Ectodermal cell (in vitro differentiated cells): ENCODE data around the gene EPN2.

ENCODE experiments used
- H3K27ac ChIP-seq: 2 replicates; pipeline ENCODE4 v1.7.0; 2013; ENCODE audit warnings: mild to moderate bottlenecking, low read depth, low read length; ENCODE audit not compliant: insufficient read depth, poor library complexity, severe bottlenecking
- H3K27me3 ChIP-seq: 2 replicates; pipeline ENCODE4 v1.7.0; 2013; ENCODE audit warnings: mild to moderate bottlenecking, low read length; ENCODE audit not compliant: insufficient read depth, control insufficient read depth, poor library complexity, severe bottlenecking
- H3K36me3 ChIP-seq: one replicate; pipeline ENCODE4 v1.7.0; 2013; ENCODE audit warnings: low read length; ENCODE audit not compliant: control insufficient read depth, insufficient read depth
- H3K4me1 ChIP-seq: one replicate; pipeline ENCODE4 v1.7.0; 2013; ENCODE audit warnings: low read length; ENCODE audit not compliant: control insufficient read depth, insufficient read depth
- H3K4me3 ChIP-seq: 2 replicates; pipeline ENCODE4 v1.7.0; 2013; ENCODE audit warnings: low read depth, low read length, control low read depth; ENCODE audit not compliant: insufficient read depth
- H3K9me3 ChIP-seq: 2 replicates; pipeline ENCODE4 v1.7.0; 2013; ENCODE audit warnings: mild to moderate bottlenecking, low read length, moderate library complexity; ENCODE audit not compliant: control insufficient read depth
- WGBS, 2 experiments: methylation state at CpG; one replicate each; pipeline ENCODE4 v1.1.7; 2013; ENCODE audit warnings: missing lambda C conversion rate in 2 of 2; 5-methylcytosine and 5-hydroxymethylcytosine counted together

The EPN2 gene

GRCh38 chr17:19242926-19243325 is 5.8 kb downstream of the EPN2 start:
- no peak overlapping the region for H3K4me3 ChIP-seq
- H3K36me3 ChIP-seq: no peaks in the 10 kb centered on the region
- WGBS, 2 experiments: 93 to 95% methylated on average over 7 of the region's 7 CpGs
- H3K4me1 ChIP-seq: peaks cover 11% of the 10 kb centered on the region
- H3K9me3 ChIP-seq: no peaks in the 10 kb centered on the region
- no peak overlapping the region for H3K27ac ChIP-seq
- no peaks in the 10 kb centered on the region for H3K27me3 ChIP-seq

GRCh38 chr17:19243838-19244237 is 6.7 kb downstream of the EPN2 start:
- 100% methylated on average over 1 of the region's 1 CpG for WGBS, 2 experiments
- H3K4me3 ChIP-seq: no peak overlapping the region
- no peaks in the 10 kb centered on the region for H3K36me3 ChIP-seq

GRCh38 chr17:19244357-19244756 is 7.2 kb downstream of the EPN2 start:
- Histone ChIP-seq H3K9me3 (no peaks in the 10 kb centered on the region), H3K4me3 (no peak overlapping the region), H3K27me3 (no peaks in the 10 kb centered on the region), H3K27ac (no peak overlapping the region), H3K4me1 (peaks cover 22% of the 10 kb centered on the region), H3K36me3 (no peaks in the 10 kb centered on the region)
- WGBS, 2 experiments: 95% methylated on average over 8 of the region's 8 CpGs

More at GRCh38 chr17:19243838-19244237, 6.7 kb downstream of the EPN2 start:
- Histone ChIP-seq H3K9me3 (no peaks in the 10 kb centered on the region), H3K4me1 (peaks cover 19% of the 10 kb centered on the region), H3K27me3 (no peaks in the 10 kb centered on the region), H3K27ac (no peak overlapping the region)

- Histone ChIP-seq H3K36me3 (no peaks in the 10 kb centered on the region), H3K4me3 (no peak overlapping the region), H3K4me1 (peaks cover 22% of the 10 kb centered on the region), H3K27ac (no peak overlapping the region), H3K9me3 (no peaks in the 10 kb centered on the region), H3K27me3 (no peaks in the 10 kb centered on the region)
- 89 to 93% methylated on average over 3 of the region's 3 CpGs for WGBS, 2 experiments
Measured at GRCh38 chr17:19244781-19245180, 7.6 kb downstream of the EPN2 start.

DNA sequence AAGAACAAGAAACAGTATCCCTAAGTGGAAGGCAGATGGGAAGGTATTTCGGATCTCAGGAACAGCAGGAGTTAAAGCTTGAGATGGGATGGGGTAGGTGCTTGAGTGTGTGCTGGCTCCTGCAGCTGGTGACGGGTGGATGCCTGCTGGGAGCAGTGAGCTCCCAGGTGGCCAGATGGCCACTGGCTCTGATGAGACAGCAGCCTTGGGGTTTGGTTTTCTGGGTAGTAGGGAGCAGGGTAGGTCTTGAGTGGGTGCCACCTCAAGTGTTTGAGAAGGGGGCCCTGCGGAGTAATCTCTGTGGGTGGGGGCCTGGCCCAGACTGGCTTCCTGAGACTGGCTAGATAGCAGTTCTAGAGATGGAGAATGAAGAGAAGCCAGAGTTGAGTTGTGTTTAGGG is 10.3 kb downstream of the EPN2 start:
- Histone ChIP-seq H3K27me3 (no peaks in the 10 kb centered on the region), H3K9me3 (no peaks in the 10 kb centered on the region), H3K4me1 (peaks cover 18% of the 10 kb centered on the region), H3K4me3 (no peak overlapping the region), H3K36me3 (no peaks in the 10 kb centered on the region), H3K27ac (no peak overlapping the region)
- WGBS, 2 experiments: 77 to 82% methylated on average over 3 of the region's 3 CpGs

DNA sequence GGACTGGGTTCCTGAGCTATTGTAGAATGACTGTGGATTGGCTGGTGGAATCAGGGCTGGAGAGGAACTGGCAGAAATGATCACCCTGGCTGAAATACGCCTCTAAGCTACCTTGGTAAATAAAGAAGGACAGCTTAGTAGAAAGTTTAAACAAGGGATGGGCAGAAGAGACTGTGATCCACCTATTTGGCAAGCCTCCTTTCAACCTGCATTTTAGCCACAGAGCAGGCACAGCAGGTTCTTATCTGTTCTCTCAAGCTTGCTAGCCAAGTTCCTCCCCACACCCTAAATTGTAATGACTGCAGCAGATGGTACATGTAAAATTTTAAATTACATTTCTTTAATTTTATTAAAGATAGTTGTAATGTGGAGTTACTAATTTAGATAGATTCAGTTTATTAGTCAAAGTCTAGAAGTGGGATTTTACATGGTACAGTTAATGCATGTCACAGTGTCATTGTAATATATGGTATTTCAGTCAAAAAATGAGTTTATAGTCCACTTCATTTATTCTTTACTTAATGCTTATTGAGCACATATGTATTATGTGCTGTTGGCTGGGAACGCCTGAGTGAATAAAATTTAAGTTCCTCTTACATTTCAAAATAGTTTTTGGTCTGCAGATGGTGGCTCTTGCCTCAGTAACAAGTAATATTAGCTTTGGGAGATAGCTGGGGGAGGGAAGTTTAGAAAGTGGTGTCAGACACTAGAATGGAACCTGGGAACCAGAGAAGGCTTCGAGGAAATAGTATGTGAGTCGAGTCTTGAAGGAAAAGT is 11.2 kb downstream of the EPN2 start:
- H3K4me3 ChIP-seq: no peak overlapping the region
- H3K4me1 ChIP-seq: peaks cover 18% of the 10 kb centered on the region
- H3K9me3 ChIP-seq: no peaks in the 10 kb centered on the region
- H3K36me3 ChIP-seq: no peaks in the 10 kb centered on the region
- H3K27ac ChIP-seq: peak overlapping the region; percentile 4
- WGBS, 2 experiments: 84 to 93% methylated on average over 4 of the region's 4 CpGs
- no peaks in the 10 kb centered on the region for H3K27me3 ChIP-seq

GRCh38 chr17:19248928-19249574 is 11.9 kb downstream of the EPN2 start:
- no peak overlapping the region for H3K27ac ChIP-seq
- no peaks in the 10 kb centered on the region for H3K36me3 ChIP-seq
- H3K4me3 ChIP-seq: no peak overlapping the region
- WGBS, 2 experiments: 91 to 93% methylated on average over 7 of the region's 7 CpGs
- peaks cover 18% of the 10 kb centered on the region for H3K4me1 ChIP-seq
- H3K9me3 ChIP-seq: no peaks in the 10 kb centered on the region
- H3K27me3 ChIP-seq: no peaks in the 10 kb centered on the region

GRCh38 chr17:19249681-19250080 is 12.5 kb downstream of the EPN2 start:
- 89 to 93% methylated on average over 7 of the region's 7 CpGs for WGBS, 2 experiments
- H3K27ac ChIP-seq: no peak overlapping the region
- H3K4me1 ChIP-seq: peaks cover 18% of the 10 kb centered on the region
- no peak overlapping the region for H3K4me3 ChIP-seq
- no peaks in the 10 kb centered on the region for H3K27me3 ChIP-seq
- no peaks in the 10 kb centered on the region for H3K36me3 ChIP-seq
- H3K9me3 ChIP-seq: no peaks in the 10 kb centered on the region

DNA sequence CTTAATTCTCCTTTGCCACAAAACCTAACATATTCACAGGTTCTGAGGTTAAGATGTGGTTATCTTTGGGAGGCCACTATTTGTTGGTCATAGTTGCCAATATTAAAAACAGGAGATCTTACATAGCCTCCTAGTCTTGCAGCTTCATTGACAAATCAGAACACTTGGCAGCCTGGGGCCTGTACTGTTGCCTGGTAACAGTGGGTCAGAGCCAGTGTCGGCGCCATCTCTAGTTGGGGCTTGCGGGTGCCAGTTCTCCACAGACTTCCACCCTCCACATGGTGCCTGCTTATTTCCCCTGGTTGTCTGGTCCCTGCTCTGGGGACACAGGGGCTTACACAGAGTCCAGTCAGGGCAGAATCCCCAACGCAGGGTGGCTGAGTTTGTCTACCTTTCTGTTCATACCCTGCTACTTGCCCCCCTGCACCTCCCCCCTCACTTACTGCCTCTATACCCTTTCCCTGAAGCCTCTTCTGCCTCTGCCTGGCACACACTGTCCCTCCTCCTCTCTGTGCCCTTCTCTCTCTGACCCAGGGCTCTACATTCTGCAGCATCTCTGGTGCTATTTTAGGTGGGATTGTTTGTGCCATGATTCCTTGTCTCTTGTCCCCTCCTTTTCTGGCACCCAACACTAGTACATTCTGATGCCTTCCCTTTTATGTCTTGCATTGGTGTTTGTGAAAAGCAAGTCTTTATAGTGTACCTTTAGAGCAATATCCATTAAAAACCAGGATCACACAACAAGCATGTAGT is 13.4 kb downstream of the EPN2 start:
- WGBS, 2 experiments: 95% methylated on average over 4 of the region's 4 CpGs
- no peaks in the 10 kb centered on the region for H3K9me3 ChIP-seq
- H3K27me3 ChIP-seq: no peaks in the 10 kb centered on the region
- no peaks in the 10 kb centered on the region for H3K36me3 ChIP-seq
- H3K27ac ChIP-seq: no peak overlapping the region
- H3K4me1 ChIP-seq: peaks cover 18% of the 10 kb centered on the region
- no peak overlapping the region for H3K4me3 ChIP-seq

- Histone ChIP-seq H3K27me3 (no peaks in the 10 kb centered on the region), H3K27ac (no peak overlapping the region), H3K4me1 (peaks cover 9% of the 10 kb centered on the region), H3K36me3 (no peaks in the 10 kb centered on the region), H3K9me3 (no peaks in the 10 kb centered on the region), H3K4me3 (no peak overlapping the region)
- WGBS, 2 experiments: 89 to 94% methylated on average over 1 of the region's 1 CpG
Measured at GRCh38 chr17:19253112-19253511, 15.9 kb downstream of the EPN2 start.
